Measurements from ENCODE around the gene VWC2L. TPM values are rescaled to one million over a fixed set of nuclear protein-coding genes. Genes with fewer than 3 reads are reported as not detected.

The VWC2L gene
- total and polyA plus RNA-seq, 2 of the 4 experiments (the other 2 are of a cell fraction) = not detected

GRCh38 chr2:214482728-214483127 is 71.9 kb downstream of the VWC2L start:
- Histone ChIP-seq H2AK9ac (replicated peaks; ENCODE audit: low read depth, low read length, poor library complexity) (no peak overlapping the region), H3K36me3 (ENCODE audit: control insufficient read depth, insufficient read depth, low read length) (no peaks in the 10 kb centered on the region), H4K5ac (ENCODE audit: low read depth, low read length) (no peak overlapping the region), H4K8ac (ENCODE audit: low read depth in 2 of 2, low read length in 2 of 2) (no peak overlapping the region), H3K27ac (ENCODE audit: insufficient read depth, low read length) (no peak overlapping the region), H3K14ac (replicated peaks; ENCODE audit: low read depth, low read length) (no peak overlapping the region), H2AFZ (replicated peaks; ENCODE audit: low read length, poor library complexity) (no peak overlapping the region), H4K20me1 (ENCODE audit: insufficient read depth, low read length) (no peaks in the 10 kb centered on the region), H3K9me1 (ENCODE audit: insufficient read depth, low read length) (no peaks in the 10 kb centered on the region), H3K27me3 (ENCODE audit: control insufficient read depth, insufficient read depth, low read length) (no peaks in the 10 kb centered on the region), H4K91ac (ENCODE audit: insufficient read depth, low read depth, low read length) (no peak overlapping the region), H3K23ac (ENCODE audit: low read depth, low read length) (no peak overlapping the region), H3K9me3 (ENCODE audit: control insufficient read depth, insufficient read depth, low read length) (no peaks in the 10 kb centered on the region), H3K79me1 (ENCODE audit: low read depth in 1 of 2, low read length in 2 of 2) (no peaks in the 10 kb centered on the region), H2BK120ac (ENCODE audit: low read depth, low read length) (no peak overlapping the region), H2AK5ac (ENCODE audit: low read depth, low read length) (no peak overlapping the region), H3K4me3 (ENCODE audit: insufficient read depth, low read depth, low read length) (no peak overlapping the region), H3K9ac (ENCODE audit: low read depth, low read length) (no peak overlapping the region), H3K18ac (ENCODE audit: low read depth, low read length) (no peak overlapping the region), H3K4me2 (ENCODE audit: low read depth, low read length) (no peak overlapping the region), H2BK5ac (ENCODE audit: low read depth, low read length, poor library complexity, severe bottlenecking) (no peak overlapping the region), H3K4ac (ENCODE audit: low read depth, low read length) (no peak overlapping the region), H3K4me1 (ENCODE audit: control insufficient read depth, insufficient read depth, low read length) (no peaks in the 10 kb centered on the region), H2BK20ac (ENCODE audit: low read depth, low read length) (no peak overlapping the region), H2BK15ac (ENCODE audit: low read depth, low read length) (no peak overlapping the region), H3K56ac (ENCODE audit: extremely low read depth, insufficient read depth, low read length) (no peak overlapping the region)
- dilution Hi-C loops (cut with HindIII; ENCODE audit: low sequenced_read_pairs, unreplicated experiment) = no loop called here
- DNase-seq (no peak), ATAC-seq (ENCODE audit: low read depth) (no peak)
- TF ChIP-seq RAD21 (IDR thresholded peaks at IDR 0.05; ENCODE audit: low read length) = no peak
- CTCF ChIA-PET = interaction anchor here (0.7 kb wide), 1 partner anchor 1325 kb away, joined by 4 read pairs; no protein-coding TSS in a partner anchor
- POLR2A ChIA-PET (ENCODE audit: unreplicated experiment) = no interaction called here
- no TSS peak for BruUV-seq (replicated peaks)
- intact Hi-C loops (cut with micrococcal nuclease) = no loop called here
- no CpG with 5 or more reads among the region's 2 CpGs for WGBS, 2 experiments (ENCODE audit: extremely low coverage in 2 of 2, insufficient read length in 1 of 2)
- in situ Hi-C loops (cut with MboI; ENCODE audit: low sequenced_read_pairs) = no loop called here

Measured in IMR-90 (cell line).